Iris pigment epithelial cell (primary cell): ENCODE measurements around the gene STK38.
"Not testable (repeated sequence)": the region's sequence is repeated elsewhere in the genome, so short reads cannot be mapped to it uniquely, and the experiment has no call there.

ENCODE experiments used
- DNase-seq: peaks from one replicate; pipeline ENCODE4 v3.0.0-alpha.2; 2011; ENCODE audit warnings: low read depth

The STK38 gene

DNA sequence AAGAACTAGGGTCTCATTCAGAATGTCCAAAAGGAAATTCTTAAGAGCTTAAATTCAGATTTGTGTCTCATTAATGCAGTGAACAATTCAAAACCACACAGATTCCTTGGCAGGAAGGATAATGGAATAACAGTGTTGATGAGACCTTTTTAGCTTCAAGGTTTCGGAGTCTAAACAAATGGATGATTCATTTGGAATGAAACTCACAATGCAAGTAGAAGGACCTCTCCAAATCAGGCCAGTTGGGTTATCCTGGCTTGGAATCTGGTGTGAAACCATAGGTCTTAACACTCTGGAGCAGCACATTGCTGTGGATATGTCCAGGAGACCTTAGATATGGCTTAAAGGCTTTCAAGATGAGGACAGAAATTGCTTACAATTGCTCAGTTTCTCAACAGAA lies 59.6 kb downstream of the STK38 start:
- peak; percentile 56 for DNase-seq

DNA sequence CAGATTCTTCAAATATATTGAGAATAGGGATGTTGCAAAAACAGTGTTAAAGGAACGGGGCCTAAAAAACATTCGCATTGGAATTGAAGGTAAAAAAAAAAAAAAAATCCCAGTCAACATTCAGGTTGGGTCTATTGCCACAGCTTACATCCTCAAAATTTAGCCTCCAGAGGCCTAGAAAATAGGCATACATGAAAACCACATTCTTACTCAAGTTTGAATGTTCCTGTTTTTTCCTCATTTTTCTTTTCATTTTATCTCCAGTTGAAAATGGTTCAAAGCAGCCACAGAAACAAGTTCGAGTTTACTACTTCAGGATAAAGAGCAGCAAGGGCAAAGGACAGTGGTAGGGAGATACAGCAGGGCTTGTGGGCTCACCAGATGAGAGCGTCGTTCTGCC lies 62.5 kb downstream of the STK38 start:
- no peak for DNase-seq

DNA sequence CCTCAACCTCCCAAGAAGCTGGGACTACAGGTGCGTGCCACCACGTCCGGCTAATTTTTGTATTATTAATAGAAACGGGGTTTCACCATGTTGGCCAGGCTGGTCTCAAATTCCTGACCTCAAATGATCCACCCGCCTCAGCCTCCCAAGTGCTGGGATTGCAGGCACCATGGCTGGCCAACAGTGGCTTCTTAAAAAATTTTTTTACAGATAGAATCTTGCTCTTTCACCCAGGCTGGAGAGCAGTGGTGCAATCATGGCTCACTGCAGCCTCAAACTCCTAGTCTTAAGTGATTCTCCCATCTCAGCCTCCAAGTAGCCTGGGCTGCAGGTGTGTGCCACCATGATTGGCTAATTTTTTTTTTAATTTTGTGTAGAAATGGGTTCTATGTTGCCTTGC lies 64.0 kb downstream of the STK38 start:
- DNase-seq: not testable (repeated sequence)

DNA sequence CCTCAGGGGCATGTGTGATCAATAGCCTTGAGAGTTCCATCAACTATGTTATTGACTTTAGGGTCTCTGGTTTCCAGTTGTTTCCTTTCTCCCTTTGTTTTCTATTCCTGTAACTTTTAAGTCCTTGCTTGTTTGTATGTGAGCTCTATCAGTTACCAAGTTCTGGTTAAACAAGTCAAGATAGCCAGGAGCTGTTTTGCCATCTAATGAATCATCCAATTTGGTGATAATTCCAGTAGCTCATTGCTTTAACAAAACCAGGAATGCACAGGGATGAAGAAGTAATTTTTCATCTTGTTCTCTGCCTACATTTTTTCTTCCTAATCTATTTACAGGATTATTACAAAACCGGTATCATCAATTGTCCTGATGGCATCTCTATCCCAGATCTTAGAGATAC lies 68.0 kb downstream of the STK38 start:
- no peak for DNase-seq

DNA sequence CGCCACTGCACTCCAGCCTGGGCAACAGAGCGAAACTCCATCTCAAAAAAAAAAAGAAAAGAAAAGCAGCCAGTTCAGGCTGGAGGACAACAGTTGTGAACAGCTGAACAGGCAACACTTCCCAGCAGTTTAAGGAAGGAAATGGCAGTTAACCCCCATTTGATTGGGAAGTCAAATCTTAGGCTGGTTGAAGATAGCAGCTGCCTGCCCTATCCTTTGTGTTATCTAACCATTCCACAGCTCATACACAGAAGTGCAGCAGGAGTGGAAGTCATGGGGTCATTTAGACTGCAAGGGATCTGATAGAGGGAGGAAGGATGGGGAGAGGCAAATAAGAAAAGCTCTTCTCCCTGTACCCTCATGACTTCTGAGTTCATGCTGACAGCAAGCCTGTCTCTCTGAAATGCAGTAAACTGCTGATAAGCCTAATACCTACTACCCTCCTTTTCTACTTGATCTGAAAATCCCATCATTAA lies 69.2 kb downstream of the STK38 start:
- no peak for DNase-seq

DNA sequence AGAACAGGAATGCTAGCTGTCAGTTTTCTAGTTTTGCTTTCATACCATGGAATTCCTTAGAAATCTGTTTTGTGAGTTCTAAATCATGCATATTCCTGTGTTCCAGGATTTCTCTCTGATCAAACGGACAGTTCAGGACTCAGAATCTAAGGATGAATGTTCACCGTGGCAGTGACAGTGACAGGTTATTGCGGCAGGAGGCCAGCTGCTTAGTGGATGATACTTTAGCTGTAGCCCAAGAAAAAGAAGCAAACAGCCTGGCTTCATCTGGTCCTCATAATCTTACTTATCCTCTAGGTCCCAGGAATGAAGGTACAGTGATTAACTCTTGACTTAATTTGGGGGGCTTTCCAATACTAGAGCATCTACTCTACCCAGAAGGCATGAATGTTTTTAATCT lies 77.3 kb downstream of the STK38 start:
- DNase-seq: no peak

DNA sequence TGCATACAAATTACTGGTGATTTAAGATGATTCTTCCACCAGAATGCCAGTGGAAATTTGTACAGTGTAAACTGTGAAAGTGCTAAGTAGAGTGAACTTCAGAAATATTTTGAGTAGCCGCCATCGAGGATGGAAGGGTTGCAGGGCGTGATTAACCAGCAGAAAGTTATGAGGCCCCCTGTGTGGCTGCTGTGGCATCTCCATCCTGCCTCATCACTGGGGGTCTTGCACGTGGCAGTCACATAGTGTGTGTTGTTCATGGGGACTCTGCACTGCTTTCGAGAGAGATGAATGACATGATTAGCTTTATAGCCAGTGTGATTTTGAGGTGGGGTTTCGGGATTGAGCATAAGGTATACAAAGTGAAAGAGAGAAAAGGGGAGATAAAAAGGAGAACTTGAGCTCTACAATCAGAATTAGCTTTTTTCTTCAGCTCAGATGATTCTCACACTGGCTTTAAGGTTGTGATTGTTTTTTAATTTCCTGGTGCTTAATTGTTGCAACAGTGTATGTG lies 78.1 kb downstream of the STK38 start:
- no peak for DNase-seq

DNA sequence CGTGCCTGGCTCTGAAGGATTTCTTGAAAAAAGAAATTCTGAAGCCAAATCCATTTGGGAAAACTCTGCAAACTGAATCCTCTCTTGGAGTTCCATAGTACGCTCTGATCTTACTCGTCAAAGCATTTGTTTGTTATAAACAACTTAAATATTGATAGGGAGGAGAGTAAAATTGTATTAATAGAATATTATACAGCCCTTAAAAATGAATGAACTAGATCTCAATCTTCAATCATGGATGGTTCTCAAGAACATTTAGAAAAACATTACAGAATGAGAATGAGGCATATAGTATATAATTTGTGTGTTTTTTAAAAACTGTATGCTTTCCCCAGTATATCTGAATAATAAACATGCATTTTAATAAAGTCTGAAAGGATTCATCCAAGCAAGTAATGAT lies 79.7 kb downstream of the STK38 start:
- no peak for DNase-seq

DNA sequence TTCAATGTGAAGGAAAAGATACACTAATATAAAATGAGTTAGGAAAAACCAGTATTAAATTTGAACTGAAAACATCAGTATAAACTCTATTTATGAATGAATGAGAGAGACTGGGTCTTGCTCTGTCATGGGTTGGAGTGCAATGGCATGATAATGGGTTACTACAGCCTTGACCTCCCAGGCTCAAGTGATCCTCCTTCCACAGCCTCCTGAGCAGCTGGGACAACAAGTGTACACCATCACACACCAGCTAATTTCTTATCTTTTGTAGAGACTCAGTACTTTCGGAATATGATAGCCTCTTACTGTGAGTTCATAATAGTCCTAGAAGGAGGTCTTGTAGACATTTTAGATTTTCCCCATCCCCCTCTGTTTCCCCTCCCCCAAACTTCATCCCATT lies 83.0 kb downstream of the STK38 start:
- DNase-seq: no peak

DNA sequence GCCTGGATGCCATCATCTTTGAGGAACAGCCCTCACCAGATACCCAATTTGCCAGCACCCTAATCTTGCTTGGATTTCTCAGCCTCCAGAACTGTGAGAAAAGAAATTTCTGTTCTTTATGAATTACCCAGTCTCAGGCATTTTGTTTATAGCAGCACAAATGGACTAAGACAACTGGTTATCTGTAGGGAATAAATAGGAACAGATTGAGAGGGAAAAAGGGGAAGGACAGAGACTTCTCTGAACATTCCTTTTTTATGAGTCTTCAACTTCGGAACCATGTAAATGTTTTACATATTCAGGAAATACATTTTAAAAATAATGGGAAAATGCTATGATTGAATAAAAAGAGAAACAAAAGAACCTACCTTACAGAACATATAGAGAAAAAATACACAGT lies 83.6 kb downstream of the STK38 start:
- peak; percentile 47 for DNase-seq

DNA sequence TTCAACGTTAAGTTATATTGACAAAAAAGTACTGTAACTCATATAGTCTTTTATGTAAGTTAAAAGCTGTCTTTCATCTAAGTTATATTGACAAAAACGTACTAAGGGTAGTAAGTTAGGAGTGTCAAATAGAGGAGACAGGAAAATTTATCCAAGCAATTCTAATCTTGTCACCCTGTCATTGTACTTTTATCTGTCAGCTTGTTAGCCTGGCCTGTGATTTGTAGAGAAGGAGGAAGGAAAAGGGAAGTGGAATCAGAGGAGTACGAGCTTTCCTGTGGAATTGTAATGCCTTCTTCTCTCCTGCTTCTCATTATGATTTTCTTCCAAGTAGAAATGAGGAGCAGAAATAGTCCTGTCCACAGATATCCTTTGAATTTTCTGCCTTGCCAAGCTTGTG lies 85.6 kb downstream of the STK38 start:
- DNase-seq: no peak

DNA sequence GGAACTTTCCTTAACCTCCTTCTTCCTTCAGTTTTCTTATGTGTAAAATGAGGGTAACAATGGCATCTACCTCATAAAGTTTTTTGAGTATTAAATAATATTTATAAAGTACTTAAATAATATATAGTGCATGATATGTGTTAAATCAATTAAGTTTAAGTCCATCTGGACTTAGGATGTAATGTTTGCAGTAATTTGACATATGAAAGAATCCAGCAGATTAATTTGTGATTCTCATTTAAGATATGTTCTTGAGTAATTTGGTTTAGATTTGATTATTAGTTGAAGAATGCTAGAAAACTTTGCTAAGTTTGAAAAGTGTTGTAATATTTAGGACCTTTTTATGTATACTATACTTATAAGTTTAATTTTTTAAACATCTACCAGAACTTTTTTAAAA lies 86.4 kb downstream of the STK38 start:
- no peak for DNase-seq

DNA sequence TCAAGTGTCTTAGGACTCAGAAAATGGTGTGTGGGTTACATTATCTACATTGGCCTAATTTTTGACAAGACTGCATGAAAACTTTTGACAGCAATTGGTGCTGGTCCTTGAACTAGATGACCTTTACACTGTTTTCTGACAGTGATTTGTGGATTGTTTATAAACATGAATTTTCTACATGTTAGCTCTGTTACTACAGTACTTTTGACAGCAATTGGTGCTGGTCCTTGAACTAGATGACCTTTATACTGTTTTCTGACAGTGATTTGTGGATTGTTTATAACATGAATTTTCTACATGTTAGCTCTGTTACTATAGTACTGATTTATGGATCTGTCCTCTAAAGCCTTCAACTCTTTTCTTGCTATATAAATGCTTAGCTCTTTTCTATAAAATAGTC lies 87.8 kb downstream of the STK38 start:
- DNase-seq: no peak

DNA sequence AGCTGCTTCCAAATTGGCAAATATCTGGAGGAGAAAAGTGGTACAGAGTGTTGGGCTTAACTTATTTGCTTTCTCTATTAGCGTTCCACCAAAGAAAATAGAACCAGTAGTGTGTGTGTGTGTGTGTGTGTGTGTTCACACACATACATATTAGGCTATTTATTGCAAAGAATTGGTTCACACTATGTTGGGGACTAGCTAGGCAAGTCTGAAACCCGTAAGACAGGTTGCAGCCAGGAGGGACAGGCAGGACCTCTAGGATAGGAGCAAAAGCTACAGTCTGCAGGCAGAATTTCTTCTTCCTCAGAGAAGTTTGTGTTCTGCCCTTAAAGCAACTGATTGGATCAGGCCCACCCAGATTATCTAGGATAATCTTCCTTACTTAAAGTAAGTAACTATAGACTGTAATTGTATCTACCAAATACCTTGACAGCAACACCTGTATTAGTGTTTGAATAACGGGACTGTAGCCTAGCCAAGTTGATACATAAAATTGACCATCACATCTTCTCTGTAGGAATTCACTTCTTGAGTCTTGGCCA lies 91.7 kb downstream of the STK38 start:
- no peak for DNase-seq

DNA sequence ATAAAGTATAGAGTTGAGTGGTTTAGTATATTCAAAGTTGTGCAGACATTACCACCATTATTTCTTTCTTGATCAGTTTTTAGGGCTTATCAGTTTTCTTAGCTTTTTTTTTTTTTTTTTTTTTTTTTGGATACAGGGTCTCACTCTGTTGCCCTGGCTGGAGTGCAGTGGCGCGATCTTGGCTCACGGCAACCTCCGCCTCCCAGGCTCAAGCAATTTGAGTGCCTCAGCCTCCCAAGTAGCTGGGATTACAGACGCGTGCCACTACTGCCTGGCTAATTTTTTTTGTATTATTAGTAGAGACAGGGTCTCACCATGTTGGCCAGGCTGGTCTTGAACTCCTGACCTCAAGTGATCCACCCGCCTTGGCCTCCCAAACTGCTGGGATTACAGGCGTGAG lies 94.4 kb downstream of the STK38 start:
- DNase-seq: not testable (repeated sequence)

DNA sequence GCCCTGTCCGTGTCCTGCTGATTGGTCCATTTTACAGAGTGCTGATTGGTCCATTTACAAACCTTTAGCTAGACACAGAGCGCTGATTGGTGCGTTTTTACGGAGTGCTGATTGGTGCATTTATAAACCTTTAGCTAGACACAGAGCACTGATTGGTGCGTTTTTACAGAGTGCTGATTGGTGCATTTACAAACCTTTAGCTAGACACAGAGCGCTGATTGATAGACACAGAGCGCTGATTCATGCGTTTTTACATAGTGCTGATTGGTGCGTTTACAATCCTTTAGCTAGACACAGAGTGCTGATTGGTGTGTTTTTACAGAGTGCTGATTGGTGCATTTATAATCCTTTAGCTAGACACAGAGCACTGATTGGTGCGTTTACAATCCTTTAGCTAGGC lies 98.1 kb downstream of the STK38 start:
- DNase-seq: not testable (repeated sequence)

DNA sequence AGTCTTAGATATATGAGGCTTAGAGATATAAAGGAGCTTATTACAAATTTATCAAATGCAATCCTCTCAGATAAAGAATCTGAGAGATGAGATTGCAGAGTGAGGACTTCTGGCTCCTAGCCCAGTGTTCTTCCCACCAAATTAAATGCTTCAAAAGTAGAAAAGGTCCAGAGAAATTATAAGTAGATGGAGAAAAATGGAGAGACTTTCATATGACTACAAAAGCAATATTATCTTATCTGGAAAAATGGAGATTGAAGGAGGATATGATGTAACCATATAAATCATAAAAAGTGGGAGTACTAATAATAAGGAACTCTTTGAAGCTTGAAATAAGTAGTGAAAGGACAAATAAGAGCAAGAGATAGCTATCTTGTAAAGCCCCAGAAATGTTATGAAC lies 101.7 kb downstream of the STK38 start:
- no peak for DNase-seq

DNA sequence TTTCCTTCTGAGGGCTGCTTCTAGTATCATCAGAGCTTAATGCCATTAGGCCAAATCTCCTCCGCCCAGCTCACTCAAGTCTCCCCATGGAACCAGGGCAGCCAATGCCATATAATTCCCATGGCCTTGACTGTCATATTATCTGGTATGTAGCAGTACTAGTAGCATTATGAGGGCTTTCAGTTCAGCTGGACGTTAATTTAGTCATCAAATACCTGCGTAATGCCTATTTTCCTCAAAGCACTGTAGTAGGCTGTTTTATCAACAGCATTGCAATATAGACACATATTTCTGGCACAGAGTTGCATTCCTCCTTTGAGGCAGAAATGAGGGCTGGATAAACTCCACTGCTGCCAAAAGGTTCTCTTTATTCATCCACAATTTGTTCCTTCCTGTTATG lies 102.8 kb downstream of the STK38 start:
- peak; percentile 94 for DNase-seq
